Measurements from ENCODE around the gene FOXA1. TPM values are rescaled to one million over a fixed set of nuclear protein-coding genes. Genes with fewer than 3 reads are reported as not detected.
A peak's percentile ranks its signal among the peaks of the same experiment; 100 is the strongest.

The FOXA1 gene
- total RNA-seq, 1 experiment from 2014 or later, result 8.7 TPM

- Histone ChIP-seq H3K27ac (ENCODE audit: low read length) (peak overlapping the region; percentile 7; the same call in 1 of the 2 replicates), H3K4me3 (ENCODE audit: low read depth in 2 of 2, low read length in 2 of 2) (no peak overlapping the region), H3K4me1 (ENCODE audit: control insufficient read depth, insufficient read depth, low read length) (peaks cover 3% of the 10 kb centered on the region), H3K36me3 (ENCODE audit: control insufficient read depth, insufficient read depth, low read length) (no peaks in the 10 kb centered on the region), H3K9me3 (ENCODE audit: control insufficient read depth, insufficient read depth, low read depth, low read length) (no peaks in the 10 kb centered on the region), H3K27me3 (ENCODE audit: control insufficient read depth, insufficient read depth, low read length) (no peaks in the 10 kb centered on the region)
- ChIA-PET POLR2A (no interaction called here), CTCF (no interaction called here)
- ATAC-seq (no peak), DNase-seq (ENCODE audit: low read depth, low spot score) (no peak)
- TF ChIP-seq, protein P1, sequence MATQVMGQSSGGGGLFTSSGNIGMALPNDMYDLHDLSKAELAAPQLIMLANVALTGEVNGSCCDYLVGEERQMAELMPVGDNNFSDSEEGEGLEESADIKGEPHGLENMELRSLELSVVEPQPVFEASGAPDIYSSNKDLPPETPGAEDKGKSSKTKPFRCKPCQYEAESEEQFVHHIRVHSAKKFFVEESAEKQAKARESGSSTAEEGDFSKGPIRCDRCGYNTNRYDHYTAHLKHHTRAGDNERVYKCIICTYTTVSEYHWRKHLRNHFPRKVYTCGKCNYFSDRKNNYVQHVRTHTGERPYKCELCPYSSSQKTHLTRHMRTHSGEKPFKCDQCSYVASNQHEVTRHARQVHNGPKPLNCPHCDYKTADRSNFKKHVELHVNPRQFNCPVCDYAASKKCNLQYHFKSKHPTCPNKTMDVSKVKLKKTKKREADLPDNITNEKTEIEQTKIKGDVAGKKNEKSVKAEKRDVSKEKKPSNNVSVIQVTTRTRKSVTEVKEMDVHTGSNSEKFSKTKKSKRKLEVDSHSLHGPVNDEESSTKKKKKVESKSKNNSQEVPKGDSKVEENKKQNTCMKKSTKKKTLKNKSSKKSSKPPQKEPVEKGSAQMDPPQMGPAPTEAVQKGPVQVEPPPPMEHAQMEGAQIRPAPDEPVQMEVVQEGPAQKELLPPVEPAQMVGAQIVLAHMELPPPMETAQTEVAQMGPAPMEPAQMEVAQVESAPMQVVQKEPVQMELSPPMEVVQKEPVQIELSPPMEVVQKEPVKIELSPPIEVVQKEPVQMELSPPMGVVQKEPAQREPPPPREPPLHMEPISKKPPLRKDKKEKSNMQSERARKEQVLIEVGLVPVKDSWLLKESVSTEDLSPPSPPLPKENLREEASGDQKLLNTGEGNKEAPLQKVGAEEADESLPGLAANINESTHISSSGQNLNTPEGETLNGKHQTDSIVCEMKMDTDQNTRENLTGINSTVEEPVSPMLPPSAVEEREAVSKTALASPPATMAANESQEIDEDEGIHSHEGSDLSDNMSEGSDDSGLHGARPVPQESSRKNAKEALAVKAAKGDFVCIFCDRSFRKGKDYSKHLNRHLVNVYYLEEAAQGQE (IDR thresholded peaks at IDR 0.05; ENCODE audit: insufficient read depth in 1 of 2, low read depth in 2 of 2, low read length in 1 of 2), result no peak
- TF ChIP-seq SIN3A (IDR thresholded peaks at IDR 0.05; ENCODE audit: borderline replicate concordance, insufficient read depth, low read depth, low read length) (no peak), TCF7L2 (IDR thresholded peaks at IDR 0.05; ENCODE audit: low read depth, low read length) (no peak), POLR2AphosphoS5 (IDR thresholded peaks at IDR 0.05; ENCODE audit: low read depth, low read length) (no peak)
- TF ChIP-seq, protein P2, sequence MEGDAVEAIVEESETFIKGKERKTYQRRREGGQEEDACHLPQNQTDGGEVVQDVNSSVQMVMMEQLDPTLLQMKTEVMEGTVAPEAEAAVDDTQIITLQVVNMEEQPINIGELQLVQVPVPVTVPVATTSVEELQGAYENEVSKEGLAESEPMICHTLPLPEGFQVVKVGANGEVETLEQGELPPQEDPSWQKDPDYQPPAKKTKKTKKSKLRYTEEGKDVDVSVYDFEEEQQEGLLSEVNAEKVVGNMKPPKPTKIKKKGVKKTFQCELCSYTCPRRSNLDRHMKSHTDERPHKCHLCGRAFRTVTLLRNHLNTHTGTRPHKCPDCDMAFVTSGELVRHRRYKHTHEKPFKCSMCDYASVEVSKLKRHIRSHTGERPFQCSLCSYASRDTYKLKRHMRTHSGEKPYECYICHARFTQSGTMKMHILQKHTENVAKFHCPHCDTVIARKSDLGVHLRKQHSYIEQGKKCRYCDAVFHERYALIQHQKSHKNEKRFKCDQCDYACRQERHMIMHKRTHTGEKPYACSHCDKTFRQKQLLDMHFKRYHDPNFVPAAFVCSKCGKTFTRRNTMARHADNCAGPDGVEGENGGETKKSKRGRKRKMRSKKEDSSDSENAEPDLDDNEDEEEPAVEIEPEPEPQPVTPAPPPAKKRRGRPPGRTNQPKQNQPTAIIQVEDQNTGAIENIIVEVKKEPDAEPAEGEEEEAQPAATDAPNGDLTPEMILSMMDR (IDR thresholded peaks at IDR 0.05), result no peak
- in situ Hi-C loops (cut with HindIII; ENCODE audit: low pct_unique_long_range_greater_than_20kb, low sequenced_read_pairs) (no loop called here), intact Hi-C loops (cut with micrococcal nuclease; ENCODE audit: unreplicated experiment) (no loop called here)
- BruUV-seq (replicated peaks), result no TSS peak
Observed at GRCh38 chr14:37563189-37563588, 31.9 kb downstream of the FOXA1 start.

DNA sequence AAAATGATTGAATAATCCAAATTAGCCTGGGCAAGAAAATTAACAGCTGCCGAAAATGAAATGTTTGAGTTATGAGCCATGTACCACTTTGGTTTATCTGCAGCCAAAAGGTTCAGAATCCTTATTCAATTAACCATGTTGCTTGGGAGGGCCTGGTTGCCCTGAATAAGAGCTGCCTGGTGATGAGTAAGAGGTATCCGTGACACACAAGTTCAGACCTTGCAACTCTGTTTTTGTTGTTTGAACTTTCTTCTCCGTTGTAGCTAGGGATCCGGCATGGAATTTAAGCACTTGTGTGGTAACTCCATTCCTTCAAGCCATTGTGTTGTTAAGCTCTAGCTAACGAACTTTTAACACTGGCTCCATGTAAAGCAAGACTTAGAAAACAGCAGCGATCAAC is 35.7 kb downstream of the FOXA1 start:
- DNase-seq (ENCODE audit: low read depth, low spot score), result no peak
- no peak for ATAC-seq
- in situ Hi-C loops (cut with HindIII; ENCODE audit: low pct_unique_long_range_greater_than_20kb, low sequenced_read_pairs) (no loop called here), intact Hi-C loops (cut with micrococcal nuclease; ENCODE audit: unreplicated experiment) (no loop called here)
- no peaks in the 10 kb centered on the region for H3K36me3 ChIP-seq (ENCODE audit: control insufficient read depth, insufficient read depth, low read length)
- no peaks in the 10 kb centered on the region for H3K4me1 ChIP-seq (ENCODE audit: control insufficient read depth, insufficient read depth, low read length)
- TF ChIP-seq TCF7L2 (IDR thresholded peaks at IDR 0.05; ENCODE audit: low read depth, low read length), result no peak
- TF ChIP-seq, protein P1 (IDR thresholded peaks at IDR 0.05; ENCODE audit: insufficient read depth in 1 of 2, low read depth in 2 of 2, low read length in 1 of 2), result no peak
- TF ChIP-seq SIN3A (IDR thresholded peaks at IDR 0.05; ENCODE audit: borderline replicate concordance, insufficient read depth, low read depth, low read length), result no peak
- TF ChIP-seq, protein P2 (IDR thresholded peaks at IDR 0.05), result no peak
- no peak for TF ChIP-seq POLR2AphosphoS5 (IDR thresholded peaks at IDR 0.05; ENCODE audit: low read depth, low read length)
- H3K4me3 ChIP-seq (ENCODE audit: low read depth in 2 of 2, low read length in 2 of 2), result no peak overlapping the region
- ChIA-PET CTCF (no interaction called here), POLR2A (no interaction called here)
- H3K27me3 ChIP-seq (ENCODE audit: control insufficient read depth, insufficient read depth, low read length), result no peaks in the 10 kb centered on the region
- no peak overlapping the region for H3K27ac ChIP-seq (ENCODE audit: low read length)
- no peaks in the 10 kb centered on the region for H3K9me3 ChIP-seq (ENCODE audit: control insufficient read depth, insufficient read depth, low read depth, low read length)
- BruUV-seq (replicated peaks), result no TSS peak
